GM21447 (cell line): ENCODE data around the gene ELF1.
"Not testable (repeated sequence)": the region's sequence is repeated elsewhere in the genome, so short reads cannot be mapped to it uniquely, and the experiment has no call there.

Experiments used
- ATAC-seq: cut with Tn5 transposase; IDR thresholded peaks from one replicate; pipeline ENCODE4 v1.9.1; 2021; ENCODE audit not compliant: unreplicated experiment

ELF1 gene

GRCh38 chr13:40946485-40946884 is 72.6 kb downstream of the ELF1 start:
- ATAC-seq: no peak

- ATAC-seq: no peak
These were observed 76.0 kb downstream of the ELF1 start for GRCh38 chr13:40943073-40943472.

GRCh38 chr13:40941581-40941980 is 77.5 kb downstream of the ELF1 start:
- no peak for ATAC-seq

GRCh38 chr13:40940841-40941240 is 78.3 kb downstream of the ELF1 start:
- no peak for ATAC-seq

GRCh38 chr13:40933508-40934204 is 85.5 kb downstream of the ELF1 start:
- peak; percentile 58 for ATAC-seq

GRCh38 chr13:40932252-40932651 is 86.9 kb downstream of the ELF1 start:
- no peak for ATAC-seq

- no peak for ATAC-seq
These were observed 87.4 kb downstream of the ELF1 start for GRCh38 chr13:40931719-40932118.

- not testable (repeated sequence) for ATAC-seq
These were observed 89.2 kb downstream of the ELF1 start for GRCh38 chr13:40929883-40930282.

GRCh38 chr13:40928980-40929379 is 90.1 kb downstream of the ELF1 start:
- no peak for ATAC-seq

- ATAC-seq: no peak
These were observed 91.2 kb downstream of the ELF1 start for GRCh38 chr13:40927929-40928328.

GRCh38 chr13:40923867-40924266 is 95.2 kb downstream of the ELF1 start:
- ATAC-seq: no peak

GRCh38 chr13:40922437-40923040 is 96.6 kb downstream of the ELF1 start:
- no peak for ATAC-seq

- no peak for ATAC-seq
These were observed 98.3 kb downstream of the ELF1 start for GRCh38 chr13:40920826-40921225.

- ATAC-seq: not testable (repeated sequence)
These were observed 99.2 kb downstream of the ELF1 start for GRCh38 chr13:40919901-40920300.

GRCh38 chr13:40916207-40916998 is 102.7 kb downstream of the ELF1 start:
- no peak for ATAC-seq

- not testable (repeated sequence) for ATAC-seq
These were observed 104.3 kb downstream of the ELF1 start for GRCh38 chr13:40914863-40915262.

GRCh38 chr13:40911341-40911740 is 107.8 kb downstream of the ELF1 start:
- ATAC-seq: no peak

GRCh38 chr13:40910324-40911050 is 108.6 kb downstream of the ELF1 start:
- ATAC-seq: peak; percentile 86

GRCh38 chr13:40909541-40910200 is 109.4 kb downstream of the ELF1 start:
- not testable (repeated sequence) for ATAC-seq

- no peak for ATAC-seq
These were observed 110.6 kb downstream of the ELF1 start for GRCh38 chr13:40908546-40908945.

- not testable (repeated sequence) for ATAC-seq
These were observed 118.1 kb downstream of the ELF1 start for GRCh38 chr13:40901032-40901431.
